Stimulated activated naive CD4-positive, alpha-beta T cell treated with Interleukin-2 at 50 U/mL for 16 hours (primary cell): ENCODE data around the gene MYLK2.
"Not testable (repeated sequence)": the region's sequence is repeated elsewhere in the genome, so short reads cannot be mapped to it uniquely, and the experiment has no call there.

Source experiments
- DNase-seq: peaks from one replicate; lab custom pipeline; 2025; lab: John Stamatoyannopoulos, UW

Gene MYLK2

DNA sequence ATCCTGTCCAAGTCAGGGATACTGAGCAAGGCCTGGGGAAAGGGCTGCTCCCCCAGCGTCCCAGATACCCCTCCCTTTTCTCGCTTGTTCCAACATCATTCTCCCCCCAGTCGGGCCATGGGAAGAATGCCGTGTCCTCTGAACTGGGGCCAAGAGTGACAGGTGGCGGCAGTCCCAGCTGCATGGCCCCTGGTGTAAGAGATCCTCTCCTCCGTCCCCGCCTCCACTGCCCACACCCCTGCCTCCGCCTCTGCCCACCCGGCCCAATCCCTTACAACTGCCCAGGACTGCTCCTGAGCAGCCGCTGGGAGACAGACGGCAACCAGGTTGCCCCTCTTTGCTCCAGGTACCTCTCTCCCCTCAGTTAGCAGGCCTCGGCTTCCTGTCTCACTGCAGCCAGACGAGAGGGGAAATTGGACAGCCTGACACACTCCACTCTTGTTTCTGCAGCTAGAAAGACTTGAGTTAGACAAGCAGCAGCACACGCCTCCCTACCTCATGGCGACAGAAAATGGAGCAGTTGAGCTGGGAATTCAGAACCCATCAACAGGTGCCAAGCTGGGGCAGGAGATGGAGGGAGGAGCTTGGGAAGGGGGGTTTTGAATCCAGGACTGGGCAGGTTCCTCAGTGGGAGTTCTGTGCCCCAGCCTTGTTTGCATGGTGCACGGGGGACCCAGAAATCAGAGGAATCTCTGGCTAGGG lies at the start of gene MYLK2:
Gene MYLK2, plus strand, starts transcription at position 274 of the 702 bp plus-strand sequence. Its CDS starts 225 bp downstream, at position 499.
- DNase-seq, result no peak

DNA sequence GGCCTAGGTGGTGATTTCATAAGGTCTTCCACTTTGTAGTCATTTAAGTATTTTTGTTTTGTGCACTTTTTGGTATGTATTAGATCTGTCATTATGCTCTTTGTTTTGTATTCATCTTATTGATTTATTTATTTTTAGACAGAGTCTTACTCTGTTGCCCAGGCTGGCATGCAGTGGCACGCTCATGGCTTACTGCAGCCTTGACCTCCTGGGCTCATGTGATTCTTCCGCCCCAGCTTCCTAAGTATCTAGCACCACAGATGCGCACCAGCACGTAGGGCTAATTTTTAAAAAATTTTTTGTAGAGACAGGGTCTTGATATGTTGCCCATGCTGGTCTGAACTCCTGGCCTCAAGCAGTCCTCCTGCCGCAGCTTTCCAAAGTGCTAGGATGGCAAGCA lies 49.5 kb upstream of the MYLK2 start:
- no peak for DNase-seq

DNA sequence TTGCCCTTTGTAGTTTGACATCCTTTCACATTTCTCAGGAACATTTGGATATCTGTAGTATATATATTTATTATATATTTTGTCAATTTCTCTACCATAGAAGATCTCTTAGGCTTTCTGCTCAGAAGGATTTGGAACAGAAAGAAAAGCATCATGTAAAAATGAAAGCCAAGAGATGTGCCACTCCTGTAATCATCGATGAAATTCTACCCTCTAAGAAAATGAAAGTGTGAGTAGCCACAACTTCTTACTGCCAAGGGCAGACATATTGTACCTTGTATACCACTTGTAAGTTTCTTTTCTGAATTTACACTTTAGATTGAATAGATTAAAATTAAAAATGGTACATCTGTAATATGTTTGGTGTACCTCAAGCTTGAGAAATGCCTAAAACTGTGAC lies 48.9 kb upstream of the MYLK2 start:
- DNase-seq, result no peak

DNA sequence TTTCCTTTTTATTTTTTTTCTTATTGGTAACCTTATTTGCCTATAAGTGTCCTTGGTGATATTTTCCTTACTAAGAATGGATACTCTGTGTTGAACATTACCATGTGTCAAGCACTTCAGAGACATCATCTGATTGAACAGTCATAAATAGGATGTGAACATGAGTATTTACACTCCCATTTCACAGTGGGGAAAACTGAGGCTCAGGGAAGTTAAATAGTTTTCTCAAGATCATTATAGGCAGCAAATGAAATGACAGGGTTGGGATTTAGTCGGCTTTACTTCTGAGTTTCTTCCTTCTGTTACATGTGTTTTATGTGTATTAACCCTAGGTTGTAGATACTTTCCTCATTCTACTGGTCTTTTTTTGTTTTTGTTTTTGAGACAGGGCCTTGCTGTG lies 44.7 kb upstream of the MYLK2 start:
- no peak for DNase-seq

DNA sequence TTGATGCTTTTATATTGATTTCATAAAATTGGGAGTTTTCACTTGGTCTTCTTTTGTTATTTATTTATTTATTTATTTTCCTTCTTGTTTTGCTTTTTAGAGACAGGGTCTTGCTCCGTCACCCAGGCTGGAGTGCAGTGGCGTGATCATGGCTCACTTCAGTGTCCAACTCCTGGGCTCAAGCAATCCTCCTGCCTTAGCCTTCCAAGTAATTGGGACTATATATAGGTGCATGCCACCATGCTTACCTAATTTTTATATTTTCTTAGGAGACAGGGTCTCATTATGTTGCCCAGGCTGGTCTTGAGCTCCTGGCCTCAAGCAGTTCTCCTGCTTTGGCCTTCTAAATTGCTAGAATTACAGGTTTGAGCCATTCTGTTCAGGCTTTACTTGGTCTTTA lies 38.3 kb upstream of the MYLK2 start:
- DNase-seq, result no peak

DNA sequence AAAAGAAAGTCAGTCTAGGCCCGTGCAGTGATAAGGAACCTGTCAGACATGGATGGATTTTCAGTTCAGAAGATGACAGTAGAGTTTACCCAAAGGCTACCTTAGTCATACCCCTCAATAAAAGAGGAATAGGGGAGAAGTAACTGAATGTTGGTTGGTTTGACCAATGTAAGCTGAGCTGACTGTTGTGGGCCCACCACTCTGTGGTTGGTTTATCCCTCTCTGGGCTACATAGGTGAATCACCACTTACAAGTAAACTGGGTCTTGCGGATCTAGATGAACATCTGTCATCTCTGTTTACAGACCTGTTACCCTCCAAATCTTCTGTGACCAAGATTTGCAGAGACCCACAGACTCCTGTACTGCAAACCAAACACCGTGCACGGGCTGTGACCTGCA lies 37.2 kb upstream of the MYLK2 start:
- no peak for DNase-seq

DNA sequence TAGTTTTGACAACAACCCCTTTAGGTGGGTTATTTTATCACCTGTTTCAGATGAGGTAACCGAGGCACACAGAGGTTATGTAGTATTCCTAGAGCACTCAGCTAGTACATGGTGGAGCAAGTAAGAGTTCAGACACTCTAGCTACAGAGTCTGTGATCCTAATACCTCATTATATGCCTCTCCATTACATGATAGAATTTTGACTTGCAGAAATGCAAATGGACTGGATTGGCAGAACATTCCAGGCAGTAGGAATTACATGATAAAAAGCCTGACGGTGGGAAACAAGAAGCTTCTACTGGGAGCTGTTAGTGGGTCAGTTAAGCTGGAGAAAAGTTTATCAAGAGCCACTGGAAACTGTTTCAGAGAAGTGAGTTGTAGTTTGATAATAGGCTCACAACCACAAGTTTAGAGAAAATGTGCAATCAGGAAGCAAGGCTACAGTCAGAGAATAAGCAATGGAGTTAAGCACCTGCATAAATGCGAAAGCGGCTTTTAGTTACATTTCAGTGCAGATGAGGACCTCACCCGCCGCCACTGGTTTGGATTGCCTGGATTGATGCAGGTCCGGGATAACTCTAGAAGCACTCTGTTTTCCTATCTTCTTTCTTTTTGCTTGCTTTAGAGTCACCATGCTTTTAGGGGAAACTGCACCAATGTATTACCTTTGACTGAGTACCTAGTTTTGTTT lies 34.7 kb upstream of the MYLK2 start:
- no peak for DNase-seq

DNA sequence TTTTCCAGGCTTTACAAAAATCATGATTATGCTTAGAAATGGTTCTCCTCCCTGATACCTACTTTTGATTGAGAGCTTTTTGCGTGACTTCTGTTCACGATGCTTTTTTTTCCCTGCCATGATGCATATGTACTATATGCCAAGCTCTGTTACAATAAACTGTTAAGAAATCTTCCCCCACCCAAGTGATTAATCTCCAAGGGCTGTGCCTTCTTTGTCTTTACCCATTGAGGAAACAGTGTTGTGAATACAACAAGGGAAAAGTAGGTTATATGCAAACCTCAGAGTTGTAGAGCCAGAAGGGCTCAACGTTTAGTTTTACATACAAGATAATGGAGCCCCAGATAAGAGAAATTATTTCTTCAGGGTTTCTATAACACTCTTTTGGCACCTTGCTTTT lies 34.1 kb upstream of the MYLK2 start:
- no peak for DNase-seq

DNA sequence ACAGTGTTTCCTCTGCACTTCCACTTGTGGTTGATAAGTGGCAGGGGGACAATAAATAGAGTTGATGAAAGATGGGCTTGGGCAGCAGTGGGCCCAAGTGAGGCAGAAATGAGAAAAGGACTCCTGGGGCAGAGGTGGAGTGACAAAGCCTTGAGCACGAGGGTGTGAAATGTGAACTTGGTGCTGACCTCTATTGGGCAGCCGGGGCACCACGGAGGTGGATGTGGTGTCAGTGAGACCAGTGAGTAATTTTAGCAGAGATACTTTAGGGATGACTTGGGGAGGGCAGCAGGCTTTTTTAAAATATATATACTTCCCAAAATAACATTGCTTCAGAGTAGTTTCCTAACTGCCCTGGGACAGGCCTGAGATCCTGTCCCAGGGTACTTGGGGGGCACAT lies 30.6 kb upstream of the MYLK2 start:
- DNase-seq, result no peak

DNA sequence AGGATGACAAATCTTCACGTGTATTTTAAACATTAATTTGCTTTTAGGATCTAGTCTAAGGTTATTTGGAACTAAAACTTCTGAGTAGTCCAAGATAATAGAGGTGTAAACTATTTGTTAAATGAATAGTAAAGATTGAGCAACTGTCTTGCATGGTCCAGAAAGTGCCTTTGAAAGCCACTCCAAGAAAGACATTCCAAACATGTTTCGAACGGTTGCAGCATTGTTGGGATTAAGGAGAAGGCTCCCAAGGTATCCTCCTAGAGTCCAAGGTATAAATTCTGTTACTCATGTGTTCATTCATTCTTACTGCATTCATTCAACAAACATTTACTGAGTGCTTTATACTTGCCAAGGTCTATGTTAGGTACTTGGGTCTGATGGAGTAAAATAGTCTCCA lies 28.8 kb upstream of the MYLK2 start:
- DNase-seq, result no peak

DNA sequence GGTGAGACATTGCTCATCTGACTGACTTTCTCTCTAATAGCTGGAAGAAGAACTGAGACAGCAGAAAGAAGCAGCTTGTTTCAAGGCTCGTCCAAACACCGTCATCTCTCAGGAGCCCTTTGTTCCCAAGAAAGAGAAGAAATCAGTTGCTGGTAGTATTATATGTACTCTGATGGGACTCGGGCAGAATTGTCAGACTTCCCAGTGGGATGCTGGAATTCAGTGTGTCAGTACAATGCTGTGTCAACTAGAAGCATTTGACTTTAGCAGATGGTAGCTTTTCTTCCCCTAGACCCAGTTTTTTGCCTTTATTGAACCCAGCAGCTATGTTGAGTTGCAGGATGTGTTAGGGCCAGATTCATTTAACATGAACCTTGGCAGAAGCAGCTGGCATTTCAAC lies 21.8 kb upstream of the MYLK2 start:
- DNase-seq, result no peak

DNA sequence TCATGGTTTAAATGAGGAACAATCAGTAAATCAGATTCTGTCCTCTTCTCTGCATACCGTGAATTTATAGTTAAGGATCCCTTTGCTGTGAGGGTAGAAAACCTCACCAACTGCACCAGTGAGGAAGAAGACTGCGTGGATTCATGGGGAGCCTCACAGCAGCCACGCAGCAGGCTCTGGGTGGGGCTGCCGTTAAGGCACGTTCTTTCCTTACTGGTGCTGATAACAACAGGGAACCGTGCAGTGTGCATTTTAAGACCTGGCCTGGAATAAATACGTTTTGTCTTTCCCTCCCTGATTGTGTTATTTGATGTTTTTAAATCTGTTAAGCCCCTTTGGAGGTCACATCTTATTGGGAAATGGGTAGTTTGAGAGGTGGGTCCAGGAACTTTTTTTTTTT lies 17.6 kb upstream of the MYLK2 start:
- DNase-seq, result no peak

DNA sequence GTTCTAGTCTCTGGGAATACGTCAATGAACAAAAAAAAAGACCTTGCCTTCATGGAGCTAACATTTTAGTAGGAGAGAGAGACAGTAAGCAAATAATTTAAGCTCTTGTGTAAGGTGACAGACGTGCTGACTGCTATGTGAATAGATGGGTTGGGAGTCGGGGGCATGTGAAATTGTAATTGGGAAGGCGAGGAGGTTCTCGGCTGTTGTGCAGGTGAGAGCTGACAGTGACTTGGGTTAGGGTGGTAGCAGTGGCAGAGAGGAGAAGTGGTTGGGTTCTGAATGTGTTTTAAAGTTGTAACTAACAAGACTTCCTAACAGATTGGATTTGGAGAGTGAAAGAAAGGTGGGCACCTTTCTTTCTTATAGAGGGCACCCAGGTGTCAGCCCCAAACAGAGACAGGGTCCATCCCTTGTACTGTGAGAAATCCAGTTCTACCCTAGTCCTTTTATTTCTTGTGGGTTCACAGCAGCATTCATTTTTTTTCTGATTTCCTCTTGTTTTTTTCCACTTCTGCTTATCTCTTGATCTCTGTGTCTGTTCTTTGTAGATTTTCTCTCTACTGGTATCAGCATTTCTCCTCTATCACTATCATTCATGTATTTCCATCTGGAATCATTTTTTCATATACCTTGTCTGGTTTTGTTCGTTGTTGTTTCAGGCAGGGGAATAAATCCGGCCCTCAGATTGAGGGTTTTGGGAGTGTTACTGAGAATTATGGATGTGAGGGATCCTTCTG lies 15.4 kb upstream of the MYLK2 start:
- DNase-seq, result no peak

DNA sequence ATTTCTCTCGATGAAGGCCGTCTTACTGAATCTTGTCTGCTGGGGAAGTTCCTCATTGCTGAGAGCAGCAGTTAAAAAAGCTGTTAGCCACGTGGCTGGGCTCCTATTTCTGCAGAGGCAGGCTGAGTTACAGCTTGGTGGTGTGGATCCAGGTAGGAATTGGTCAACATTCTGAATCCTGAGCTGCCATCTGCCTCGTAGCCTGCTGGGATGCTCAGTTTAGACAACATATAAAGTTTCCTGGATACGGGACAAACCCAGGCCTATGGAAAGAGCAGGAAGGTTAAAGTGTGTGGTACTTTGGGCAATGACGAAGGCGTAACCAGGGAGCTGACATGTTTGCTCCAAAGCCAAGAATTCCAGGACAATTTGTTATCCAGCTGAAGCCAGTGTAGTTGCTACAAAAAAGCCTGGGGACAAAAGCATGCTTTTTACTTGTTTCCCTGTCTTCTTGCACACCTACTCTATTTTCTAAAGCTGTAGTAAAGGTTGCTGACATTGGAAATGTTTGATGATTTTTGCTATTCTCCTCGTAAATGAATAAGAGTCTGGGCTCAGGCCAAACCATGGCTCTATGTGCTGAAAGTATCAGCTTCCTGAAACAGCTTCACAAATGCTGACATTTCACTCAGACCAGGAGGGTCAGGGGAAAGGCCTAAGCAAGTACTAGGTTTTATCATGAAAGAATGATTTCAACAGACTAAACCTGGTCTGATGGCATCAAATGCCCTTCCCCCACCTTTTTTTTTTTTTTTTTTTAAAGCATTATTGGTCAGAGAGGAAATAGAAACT lies 12.4 kb upstream of the MYLK2 start:
- no peak for DNase-seq

DNA sequence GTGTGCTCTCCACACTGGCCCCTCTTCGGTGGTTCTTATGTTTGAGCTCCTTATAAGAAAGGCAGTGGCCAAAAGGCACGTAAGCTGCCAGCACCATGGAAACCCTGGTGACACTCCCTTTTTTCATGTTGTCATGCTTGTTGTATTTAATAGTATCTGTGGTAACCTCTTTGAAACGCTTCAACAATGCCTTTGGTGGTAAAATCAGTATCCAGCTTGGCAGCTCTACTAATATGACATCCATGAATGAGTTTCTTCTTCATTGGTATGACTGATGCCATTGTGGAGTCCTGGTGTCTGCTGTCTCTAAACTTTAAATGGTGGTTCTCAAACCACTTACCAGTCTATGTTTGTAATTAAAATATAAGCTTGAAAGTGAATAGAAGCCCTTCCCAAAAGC lies 10.7 kb upstream of the MYLK2 start:
- no peak for DNase-seq

DNA sequence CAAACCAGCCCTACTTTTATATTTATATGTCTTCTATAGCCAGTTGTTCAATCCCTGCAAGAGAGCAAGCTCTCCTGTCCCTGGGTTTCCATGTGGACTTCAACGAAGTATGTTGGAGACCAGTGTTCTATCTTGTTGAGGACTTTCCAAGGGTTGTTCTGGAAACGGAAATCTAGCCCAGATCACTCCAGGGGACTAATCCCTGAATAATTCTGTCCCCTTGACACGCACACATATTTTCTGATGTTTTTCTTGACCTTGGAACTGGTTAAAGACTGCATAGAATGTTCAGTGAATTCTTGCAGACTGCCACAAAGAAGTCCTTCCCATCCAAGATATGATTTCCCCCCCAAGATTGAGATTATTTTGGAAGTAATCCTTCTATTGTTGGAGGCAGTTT lies 9.5 kb upstream of the MYLK2 start:
- no peak for DNase-seq

DNA sequence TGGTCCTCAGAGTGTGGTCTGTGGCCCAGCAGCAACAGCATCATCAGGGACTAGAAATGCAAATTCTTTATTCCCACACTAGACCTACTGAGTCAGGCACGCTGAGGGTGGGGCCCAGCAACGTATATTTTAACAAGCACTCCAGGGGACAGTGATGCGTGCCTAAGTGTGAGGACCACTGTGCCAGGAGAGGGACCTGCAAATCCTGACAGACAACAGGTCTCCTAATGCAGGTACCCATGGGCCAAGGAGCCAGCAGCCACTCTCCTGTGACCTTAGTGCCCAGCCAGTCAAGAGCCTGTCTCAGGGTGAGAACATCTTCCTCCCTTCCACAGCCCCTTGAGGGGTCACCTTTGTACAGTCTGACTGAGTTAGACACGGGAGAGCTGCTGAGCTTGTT lies 8.0 kb upstream of the MYLK2 start:
- DNase-seq, result no peak

DNA sequence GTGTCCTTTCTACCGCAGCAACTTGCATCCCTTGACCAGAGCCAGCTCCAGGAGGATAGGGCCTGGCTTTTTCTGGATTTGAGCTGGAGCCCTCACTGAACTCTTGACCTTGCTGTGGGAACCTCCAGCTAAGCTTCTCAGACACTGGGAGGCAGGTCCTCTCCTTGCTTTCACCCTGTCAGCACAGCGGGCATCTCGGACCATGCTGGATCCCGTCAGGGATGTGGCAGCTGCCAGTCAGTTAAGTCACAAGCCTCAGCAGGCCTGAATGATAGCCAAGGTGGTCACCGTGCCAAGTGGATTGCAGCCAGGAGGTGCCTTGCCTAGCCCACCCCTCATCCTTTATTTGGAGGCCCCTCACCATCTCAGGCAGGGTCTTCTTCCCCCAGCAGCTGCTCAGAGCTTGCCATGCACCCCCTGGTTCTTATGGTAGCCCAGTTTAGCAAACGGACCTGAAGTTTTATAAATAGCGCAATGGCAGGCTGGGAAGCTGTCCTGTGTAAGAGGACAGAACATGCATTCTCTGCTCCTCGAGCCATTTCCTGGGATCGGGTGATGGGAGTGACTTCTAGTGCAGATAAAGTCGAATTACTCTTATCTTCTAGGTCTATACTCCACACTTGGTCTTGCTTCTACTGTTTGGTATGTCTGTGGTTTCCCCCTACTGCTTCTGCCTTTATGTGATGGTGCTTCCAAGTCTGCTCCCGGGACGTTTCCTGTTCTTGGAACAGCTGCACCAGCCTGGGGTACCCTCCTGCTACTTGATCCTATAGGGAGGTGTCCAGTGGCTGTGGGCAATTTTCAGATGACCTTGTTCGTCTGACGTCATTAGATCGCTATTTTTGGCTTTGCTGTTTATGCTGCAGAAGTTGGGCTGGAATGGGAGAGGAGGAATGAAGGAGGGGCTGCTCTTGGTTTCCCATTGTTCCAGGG lies 7.1 kb upstream of the MYLK2 start:
- DNase-seq, result no peak

DNA sequence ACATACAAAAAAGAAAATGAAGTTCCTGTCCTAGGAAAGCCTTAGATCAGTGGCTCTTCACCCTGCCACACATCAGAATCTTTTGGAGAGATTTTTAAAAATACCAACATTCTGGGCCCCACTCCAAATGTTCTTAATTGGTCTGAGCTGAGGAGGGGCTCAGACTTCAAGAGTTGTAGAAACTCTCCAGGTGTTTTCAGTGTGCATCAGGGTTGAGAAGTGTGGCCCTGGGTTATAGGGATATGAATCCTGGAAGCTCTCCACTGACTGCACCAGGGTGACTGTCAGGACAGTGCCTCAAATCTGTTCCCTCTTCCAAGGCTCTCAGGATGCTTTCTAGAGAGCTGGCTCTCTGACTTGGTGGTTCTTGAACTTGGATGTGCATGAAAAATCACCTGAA lies 5.5 kb upstream of the MYLK2 start:
- no peak for DNase-seq

DNA sequence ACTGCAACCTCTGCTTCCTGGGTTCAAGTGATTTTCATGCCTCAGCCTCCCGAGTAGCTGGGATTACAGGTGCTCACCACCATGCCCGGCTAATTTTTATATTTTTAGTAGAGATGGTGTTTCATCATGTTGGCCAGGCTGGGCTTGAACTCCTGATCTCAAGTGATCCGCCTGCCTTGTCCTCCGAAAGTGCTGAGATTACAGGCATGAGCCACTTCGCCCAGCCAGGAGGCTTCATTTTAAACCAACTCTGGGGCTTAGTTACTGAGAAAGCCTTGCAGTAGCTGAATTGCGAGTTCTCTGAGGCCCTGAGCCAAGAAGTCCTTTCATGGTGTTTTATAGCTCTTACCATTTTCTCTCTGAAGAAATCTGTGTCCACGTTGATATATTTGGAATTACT lies 5.0 kb upstream of the MYLK2 start:
- not testable (repeated sequence) for DNase-seq
